Ovary (tissue), 9 donors: ENCODE measurements around the gene CACNG4. TPM values are rescaled to one million over a fixed set of nuclear protein-coding genes. Genes with fewer than 3 reads are reported as not detected.

Experiments used
- DNase-seq, 5 donors: peaks; one replicate each; pipeline ENCODE4 v3.0.0-alpha.2; 2019 to 2020
- H3K27ac ChIP-seq, 2 donors: fragments of 200-600 bp; one replicate each; pipeline versions ENCODE4 v1.5.1 to v1.8.0; 2019 to 2022
- H3K27me3 ChIP-seq: fragments of 200-600 bp; one replicate; pipeline ENCODE4 v1.8.0; 2022
- H3K36me3 ChIP-seq: fragments of 200-600 bp; sonication (generic); one replicate; pipeline ENCODE4 v1.5.1; 2019
- H3K4me1 ChIP-seq: one replicate; pipeline ENCODE4 v1.8.1; 2013; ENCODE audit warnings: mild to moderate bottlenecking, moderate library complexity; ENCODE audit not compliant: insufficient read depth
- H3K4me3 ChIP-seq: fragments of 200-600 bp; sonication (generic); one replicate; pipeline ENCODE4 v1.5.1; 2017
- H3K9me3 ChIP-seq, 2 donors: fragments of 200-600 bp in 1 of 2; sonication (generic) in 1 of 2; one replicate each; pipeline versions ENCODE4 v1.5.1 to v1.8.1; 2013 to 2019; ENCODE audit warnings: mild to moderate bottlenecking in 1 of 2, moderate library complexity in 1 of 2
- EP300 ChIP-seq: sonication (generic); formaldehyde crosslinking; IDR thresholded peaks from one replicate; pipeline ENCODE4 v1.6.1; 2017; ENCODE audit warnings: antibody characterized with exemption
- POLR2A ChIP-seq: fragments of 450-650 bp; IDR thresholded peaks from one replicate; pipeline ENCODE4 v1.6.1; 2017; ENCODE audit warnings: antibody characterized with exemption, mild to moderate bottlenecking, moderate library complexity
- WGBS, 3 donors: extraction: QIAGEN DNeasy Blood & Tissue Kit in 1 of 3; methylation state at CpG; one replicate each; pipeline versions ENCODE4 v1.1.5 to v1.1.7; 2013 to 2017; 5-methylcytosine and 5-hydroxymethylcytosine counted together
- intact Hi-C, 4 donors: fragments of 100-400 bp; cut with DNase I; formaldehyde crosslinking; loops; one replicate each; pipeline versions ENCODE4 v1.11.0 to v1.15.1; 2022 to 2023
- polyA plus RNA-seq, 2 donors: library from polyadenylated mRNA; stranded (reverse); fragments of 200-250 nt in 1 of 2; fragments of 350-450 nt in 1 of 2; fragmentation: Illumina TruSeq in 1 of 2; extraction: RNeasy Lipid Tissue Mini Kit (QIAGEN cat#74804) in 1 of 2; gene quantifications; one replicate each; pipeline ENCODE4 v1.2.3, GENCODE V29; 2013 to 2014
- total RNA-seq, 7 donors: library from RNA; depleted of rRNA in 2 of 7; stranded (reverse); fragments of >200 nt in 2 of 7; fragmentation: NEBNext Ultra II Directional in 3 of 7; extraction: Animal tissue kit (Norgen Biotek cat#: 25700) in 3 of 7; gene quantifications; one replicate each; pipeline versions ENCODE4 v1.1.0 to v1.2.4, GENCODE V29; 2016 to 2023
- TF ChIP-seq, protein P1 (sequence below), 3 donors: fragments of 450-650 bp in 2 of 3; fragments of 200-600 bp in 1 of 3; IDR thresholded peaks; one replicate each; pipeline versions ENCODE4 v1.5.1 to v1.8.0; 2016 to 2022; ENCODE audit warnings: antibody characterized with exemption in 3 of 3, mild to moderate bottlenecking in 1 of 3
- donor health status: DM: no; HTN: no; CAD: no; lungs with moderate emphysema.
- donor health status: DM: no; HTN: no; CAD: no.
- donor health status: Bipolar disorder and iron deficiency.
- donor health status: DM: yes; HTN: yes; CAD: no.
- donor health status: DM: no; HTN: no; CAD: no.
- donor health status: DM: yes; HTN: yes; CAD: no.

The CACNG4 gene
- total and polyA plus RNA-seq, 9 donors = 0.02 to 4.9 (median 0.22) TPM; not detected in 2

DNA sequence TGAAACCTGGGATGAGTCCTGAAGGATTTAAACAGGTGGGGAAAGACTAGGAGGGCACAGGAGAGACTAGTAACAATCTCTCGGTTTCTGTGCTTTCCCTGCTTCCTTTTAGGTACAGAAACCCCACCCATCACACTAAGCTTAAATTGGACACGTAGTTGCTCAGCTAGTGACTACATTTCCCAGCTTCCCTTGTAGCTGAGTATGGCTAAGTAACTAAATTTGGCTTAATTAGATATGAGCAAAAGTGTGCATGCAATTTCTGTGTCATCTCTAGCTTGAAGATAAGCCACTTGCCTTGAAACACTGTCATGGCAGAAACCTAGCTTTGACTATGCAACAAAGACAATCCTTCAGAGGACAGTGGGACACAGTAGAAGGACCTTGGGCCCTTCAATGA is 116.3 kb downstream of the CACNG4 start:
- Histone ChIP-seq H3K4me3 (no peak overlapping the region), H3K36me3 (no peaks in the 10 kb centered on the region), H3K4me1 (peaks cover 5% of the 10 kb centered on the region), H3K9me3 (no peaks in the 10 kb centered on the region), H3K27me3 (no peaks in the 10 kb centered on the region), H3K27ac (no peak overlapping the region)
- DNase-seq = no peak
- intact Hi-C loops = no loop called here
- no peak for TF ChIP-seq EP300
- no peak for TF ChIP-seq POLR2A
- TF ChIP-seq, protein P1, sequence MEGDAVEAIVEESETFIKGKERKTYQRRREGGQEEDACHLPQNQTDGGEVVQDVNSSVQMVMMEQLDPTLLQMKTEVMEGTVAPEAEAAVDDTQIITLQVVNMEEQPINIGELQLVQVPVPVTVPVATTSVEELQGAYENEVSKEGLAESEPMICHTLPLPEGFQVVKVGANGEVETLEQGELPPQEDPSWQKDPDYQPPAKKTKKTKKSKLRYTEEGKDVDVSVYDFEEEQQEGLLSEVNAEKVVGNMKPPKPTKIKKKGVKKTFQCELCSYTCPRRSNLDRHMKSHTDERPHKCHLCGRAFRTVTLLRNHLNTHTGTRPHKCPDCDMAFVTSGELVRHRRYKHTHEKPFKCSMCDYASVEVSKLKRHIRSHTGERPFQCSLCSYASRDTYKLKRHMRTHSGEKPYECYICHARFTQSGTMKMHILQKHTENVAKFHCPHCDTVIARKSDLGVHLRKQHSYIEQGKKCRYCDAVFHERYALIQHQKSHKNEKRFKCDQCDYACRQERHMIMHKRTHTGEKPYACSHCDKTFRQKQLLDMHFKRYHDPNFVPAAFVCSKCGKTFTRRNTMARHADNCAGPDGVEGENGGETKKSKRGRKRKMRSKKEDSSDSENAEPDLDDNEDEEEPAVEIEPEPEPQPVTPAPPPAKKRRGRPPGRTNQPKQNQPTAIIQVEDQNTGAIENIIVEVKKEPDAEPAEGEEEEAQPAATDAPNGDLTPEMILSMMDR (IDR thresholded peaks at IDR 0.05) = no peak
- 89 to 97% (median 94%) methylated on average over 2 of the region's 2 CpGs for WGBS, 3 donors

- Histone ChIP-seq H3K36me3 (no peaks in the 10 kb centered on the region), H3K27me3 (no peaks in the 10 kb centered on the region), H3K4me3 (no peak overlapping the region), H3K9me3 (no peaks in the 10 kb centered on the region), H3K27ac (no peak overlapping the region), H3K4me1 (peaks cover 5% of the 10 kb centered on the region)
- TF ChIP-seq, protein P1 (IDR thresholded peaks at IDR 0.05) = no peak
- no peak for TF ChIP-seq EP300
- no peak for TF ChIP-seq POLR2A
- no peak for DNase-seq
- intact Hi-C loops = no loop called here
- WGBS, 3 donors = 66 to 80% (median 69%) methylated on average over 1 of the region's 1 CpG
Measured at GRCh38 chr17:67082107-67082506, 117.6 kb downstream of the CACNG4 start.

Other genes with a start within 250 kb of the CACNG4 start
- not detected for gene CACNG5, start 129.6 kb upstream of the CACNG4 start, total RNA-seq
- gene CACNG5, start 129.6 kb upstream of the CACNG4 start, polyA plus RNA-seq = not detected
- gene CACNG1, start 79.8 kb downstream of the CACNG4 start, total RNA-seq = under 1 TPM in 1 of 7 donors, not detected in 6; 0.46 TPM
- not detected for gene CACNG1, start 79.8 kb downstream of the CACNG4 start, polyA plus RNA-seq